Colonic mucosa (tissue), 4 donors: ENCODE measurements around the gene HSFY2. TPM values are rescaled to one million over a fixed set of nuclear protein-coding genes. Genes with fewer than 3 reads are reported as not detected.
"Not testable (repeated sequence)": the region's sequence is repeated elsewhere in the genome, so short reads cannot be mapped to it uniquely, and the experiment has no call there.

Experiments used
- DNase-seq: peaks from one replicate; pipeline ENCODE4 v3.0.0-alpha.2; 2020
- H3K27ac ChIP-seq: fragments of 200-600 bp; one replicate; pipeline ENCODE4 v1.8.0; 2021
- H3K27me3 ChIP-seq: fragments of 200-600 bp; one replicate; pipeline ENCODE4 v1.8.0; 2021
- H3K36me3 ChIP-seq: fragments of 200-600 bp; one replicate; pipeline ENCODE4 v1.8.0; 2021
- H3K4me1 ChIP-seq: fragments of 200-600 bp; one replicate; pipeline ENCODE4 v1.8.0; 2021; ENCODE audit warnings: mild to moderate bottlenecking
- H3K4me3 ChIP-seq: fragments of 200-600 bp; one replicate; pipeline ENCODE4 v1.8.0; 2021
- H3K9ac ChIP-seq, 2 donors: one replicate each; pipeline ENCODE4 v1.7.0; 2013; ENCODE audit warnings: control low read depth in 2 of 2, low read depth in 2 of 2, low read length in 2 of 2
- H3K9me3 ChIP-seq: fragments of 200-600 bp; one replicate; pipeline ENCODE4 v1.8.0; 2021
- intact Hi-C: fragments of 100-400 bp; cut with DNase I; formaldehyde crosslinking; loops from one replicate; pipeline ENCODE4 v1.14.1; 2022
- total RNA-seq, 2 donors: library from RNA; stranded (reverse); fragmentation: NEBNext Ultra II Directional in 1 of 2; extraction: Animal tissue kit (Norgen Biotek cat#: 25700) in 1 of 2; gene quantifications; one replicate each; pipeline ENCODE4 v1.2.1, GENCODE V29; 2021
- donor health status: healthy.
- donor health status: DM: no; HTN: no; CAD: no.
- donor health status: DM: no; HTN: no; CAD: no.

Gene HSFY2, protein sequence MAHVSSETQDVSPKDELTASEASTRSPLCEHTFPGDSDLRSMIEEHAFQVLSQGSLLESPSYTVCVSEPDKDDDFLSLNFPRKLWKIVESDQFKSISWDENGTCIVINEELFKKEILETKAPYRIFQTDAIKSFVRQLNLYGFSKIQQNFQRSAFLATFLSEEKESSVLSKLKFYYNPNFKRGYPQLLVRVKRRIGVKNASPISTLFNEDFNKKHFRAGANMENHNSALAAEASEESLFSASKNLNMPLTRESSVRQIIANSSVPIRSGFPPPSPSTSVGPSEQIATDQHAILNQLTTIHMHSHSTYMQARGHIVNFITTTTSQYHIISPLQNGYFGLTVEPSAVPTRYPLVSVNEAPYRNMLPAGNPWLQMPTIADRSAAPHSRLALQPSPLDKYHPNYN
- total RNA-seq = not detected

DNA sequence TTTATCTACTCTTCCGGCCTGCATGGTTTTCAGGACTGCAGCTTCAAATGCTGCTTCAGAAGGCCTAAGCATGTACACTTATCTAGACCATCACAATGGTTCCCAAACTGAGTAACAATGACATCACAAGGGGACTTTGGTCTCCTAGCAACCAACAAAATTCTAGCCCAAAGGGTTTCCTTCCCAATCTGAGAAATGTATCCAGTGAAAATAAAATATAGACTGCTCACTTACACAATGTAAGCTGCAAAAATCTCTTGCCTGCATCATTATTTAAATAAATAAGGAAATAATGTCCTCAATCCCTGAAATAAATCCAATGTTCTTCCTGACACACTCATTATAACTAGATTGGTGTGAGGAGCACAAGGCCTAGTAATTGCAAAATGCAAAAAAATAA is at the start of gene HSFY2:
HSFY2 (minus strand) TSS at position 101 of the 400 bp plus-strand sequence. CDS start 117 bp downstream, outside the sequence.
- H3K4me3 ChIP-seq, H3K27me3 ChIP-seq, H3K27ac ChIP-seq, intact Hi-C loops, H3K36me3 ChIP-seq, H3K4me1 ChIP-seq, H3K9me3 ChIP-seq, DNase-seq, H3K9ac ChIP-seq: not testable (repeated sequence)

DNA sequence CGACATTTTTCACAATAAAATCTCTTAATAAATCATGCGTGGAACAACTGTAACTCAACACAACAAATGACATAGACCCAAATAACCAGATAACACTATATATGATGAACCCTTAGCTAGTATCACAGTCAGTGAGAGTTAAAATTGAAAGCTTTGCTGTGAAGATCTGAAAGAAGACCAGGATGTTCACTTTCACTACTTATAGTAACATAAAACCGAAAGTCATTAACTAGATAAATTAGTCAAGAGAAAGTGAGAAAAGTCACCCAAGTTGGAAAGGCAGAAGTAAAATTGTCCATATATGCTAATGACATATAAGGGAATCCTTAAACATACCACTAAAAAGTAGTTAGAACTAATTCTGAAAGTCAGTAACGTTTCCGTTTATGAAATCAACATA is 42.2 kb upstream of the HSFY2 start:
- H3K9ac ChIP-seq, H3K9me3 ChIP-seq, DNase-seq, intact Hi-C loops, H3K4me1 ChIP-seq, H3K27me3 ChIP-seq, H3K36me3 ChIP-seq, H3K4me3 ChIP-seq, H3K27ac ChIP-seq: not testable (repeated sequence)

DNA sequence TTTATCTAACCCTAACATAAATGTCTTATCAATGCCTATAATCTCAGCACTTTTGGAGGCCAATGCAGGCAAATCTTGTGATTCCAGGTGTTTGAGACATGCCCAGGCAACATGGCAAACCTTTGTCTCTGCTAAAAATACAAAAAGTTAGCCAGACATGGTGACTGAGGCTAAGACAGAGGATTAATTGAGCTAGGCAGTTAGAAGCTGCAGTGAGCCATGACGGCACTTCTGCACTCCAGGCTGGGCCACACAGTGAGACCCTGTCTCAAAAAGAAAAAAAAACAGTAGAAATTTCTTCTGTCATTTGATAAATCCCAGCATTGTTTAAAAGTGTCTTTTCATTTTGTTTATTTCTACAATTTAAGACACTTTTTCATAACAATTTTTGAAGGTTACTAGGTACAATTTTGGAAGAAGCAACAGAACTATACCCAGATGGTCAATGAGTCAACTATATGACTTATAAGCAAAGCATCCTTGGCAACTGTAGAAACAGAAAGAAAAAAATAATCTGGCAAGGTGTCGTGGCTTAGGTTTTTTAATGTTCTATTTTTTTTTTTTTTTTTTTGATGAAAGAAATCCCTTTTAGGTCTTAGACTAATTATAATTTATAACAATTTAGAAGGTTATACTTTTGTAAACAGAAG is 15.3 kb upstream of the HSFY2 start:
- H3K36me3 ChIP-seq, H3K9me3 ChIP-seq, H3K9ac ChIP-seq, H3K27me3 ChIP-seq, H3K27ac ChIP-seq, H3K4me1 ChIP-seq, H3K4me3 ChIP-seq, DNase-seq, intact Hi-C loops: not testable (repeated sequence)

DNA sequence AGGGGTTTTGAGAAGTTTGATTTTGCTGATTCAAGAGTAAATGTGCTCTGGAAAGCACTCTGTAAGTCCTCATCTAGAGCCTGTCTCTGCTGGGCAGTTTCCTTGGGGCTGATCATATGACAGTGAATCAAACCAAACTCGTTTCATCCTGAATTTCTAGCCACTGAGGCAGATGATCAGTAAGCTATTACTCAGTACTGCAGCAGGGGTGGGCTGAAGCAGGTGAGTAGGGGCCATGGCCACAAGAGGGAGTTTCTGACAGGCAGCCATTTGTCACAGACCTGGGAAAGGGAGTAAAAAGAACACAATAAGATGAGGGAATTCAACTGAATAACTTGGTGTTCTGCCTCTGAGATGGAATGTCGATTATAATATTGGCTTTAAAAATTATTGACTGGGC is 19.5 kb downstream of the HSFY2 start:
- H3K27me3 ChIP-seq, intact Hi-C loops, DNase-seq: not testable (repeated sequence)

DNA sequence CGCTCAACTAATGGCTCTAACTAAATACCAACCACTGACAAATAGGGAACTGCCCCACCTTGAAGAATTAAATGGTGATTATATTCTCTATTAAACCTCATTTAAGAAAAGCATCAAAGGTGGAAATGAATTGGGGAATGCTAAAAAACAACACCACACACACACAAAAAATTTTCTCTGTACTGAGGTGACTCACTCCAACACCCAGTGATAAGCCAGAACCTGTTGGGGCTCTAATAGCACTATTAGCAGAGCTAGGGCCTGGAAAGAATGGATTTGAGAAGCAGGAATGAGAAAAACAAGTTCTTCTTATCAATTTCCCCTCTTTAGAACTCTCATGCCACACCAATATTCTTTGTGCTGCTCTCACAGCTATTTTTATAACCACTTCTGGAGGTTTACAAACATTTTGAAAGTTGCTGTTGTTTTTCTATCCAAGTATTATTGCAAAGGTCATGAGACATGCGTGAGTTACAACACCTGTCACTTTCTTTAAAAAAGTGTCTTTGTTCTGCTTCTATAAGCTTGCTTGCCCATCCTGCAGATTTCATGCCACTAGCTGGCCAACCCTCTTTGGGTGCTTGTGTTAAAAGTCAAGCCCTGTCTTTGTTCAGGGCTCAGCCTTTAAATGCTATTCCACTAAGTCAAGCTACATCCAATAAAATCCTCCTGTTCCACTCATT is 20.3 kb downstream of the HSFY2 start:
- H3K4me1 ChIP-seq, H3K9me3 ChIP-seq, intact Hi-C loops, H3K9ac ChIP-seq, H3K27ac ChIP-seq, H3K27me3 ChIP-seq, H3K36me3 ChIP-seq, H3K4me3 ChIP-seq, DNase-seq: not testable (repeated sequence)

More for the DNA sequence above, 19.5 kb downstream of the HSFY2 start:
- not testable (repeated sequence) for H3K9me3 ChIP-seq, H3K9ac ChIP-seq, H3K36me3 ChIP-seq, H3K4me3 ChIP-seq, H3K4me1 ChIP-seq, H3K27ac ChIP-seq

DNA sequence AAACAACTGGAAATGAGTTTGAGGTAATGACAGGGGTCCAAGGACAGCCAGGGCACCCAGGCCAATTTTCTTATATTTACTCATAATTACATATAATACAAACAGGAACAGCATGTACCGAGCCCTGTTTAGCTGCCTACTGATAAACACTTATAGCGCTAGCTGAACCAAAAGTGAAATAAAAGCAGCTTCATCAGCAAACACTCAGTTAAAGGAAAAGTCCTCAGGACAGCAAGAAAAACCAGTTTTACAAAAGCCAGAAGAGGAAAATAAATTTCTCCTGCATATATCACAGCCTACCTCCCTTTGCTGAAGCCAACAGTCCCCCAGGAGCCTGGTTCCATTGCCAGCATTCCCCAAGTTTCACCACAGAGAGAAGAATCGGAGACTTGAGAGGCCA is 49.8 kb downstream of the HSFY2 start:
- H3K4me3 ChIP-seq, intact Hi-C loops: not testable (repeated sequence)

More for the DNA sequence above, 49.8 kb downstream of the HSFY2 start:
- not testable (repeated sequence) for H3K9ac ChIP-seq, H3K9me3 ChIP-seq, DNase-seq, H3K4me1 ChIP-seq, H3K27me3 ChIP-seq, H3K27ac ChIP-seq, H3K36me3 ChIP-seq

Other genes starting within 250 kb of the HSFY2 start
- gene HSFY1, start 227.0 kb downstream of the HSFY2 start, total RNA-seq = not detected